NCI-H1417 (cell line): ENCODE measurements around the gene SHANK2.

Experiments
- DNase-seq, 3 experiments: peaks; one replicate each; lab custom pipeline; 2025; lab: John Stamatoyannopoulos, UW

SHANK2 gene

GRCh38 chr11:71252269-71252769, at the start of gene SHANK2:
SHANK2 (minus strand) TSS chr11:71252577; CDS start chr11:71147326, 105,251 bp downstream.
- DNase-seq: peak in 2 of 3 experiments; percentile 55 to 60

GRCh38 chr11:71301858-71302533, 49.6 kb upstream of the SHANK2 start:
- DNase-seq: no peak

- DNase-seq: no peak
These were observed 48.9 kb upstream of the SHANK2 start for GRCh38 chr11:71301046-71301857.

- no peak for DNase-seq
These were observed 47.8 kb upstream of the SHANK2 start for GRCh38 chr11:71300187-71300586.

GRCh38 chr11:71298761-71299181, 46.4 kb upstream of the SHANK2 start:
- no peak for DNase-seq

- DNase-seq: no peak
These were observed 45.7 kb upstream of the SHANK2 start for GRCh38 chr11:71298016-71298550.

GRCh38 chr11:71294846-71295600, 42.6 kb upstream of the SHANK2 start:
- DNase-seq: no peak

GRCh38 chr11:71293961-71294782, 41.8 kb upstream of the SHANK2 start:
- no peak for DNase-seq

GRCh38 chr11:71286701-71287643, 34.6 kb upstream of the SHANK2 start:
- no peak for DNase-seq

- DNase-seq: no peak
These were observed 32.7 kb upstream of the SHANK2 start for GRCh38 chr11:71285111-71285510.

- DNase-seq: peak in 1 of 3 experiments; percentile 41
These were observed 32.2 kb upstream of the SHANK2 start for GRCh38 chr11:71284525-71285092.

GRCh38 chr11:71283971-71284441, 31.6 kb upstream of the SHANK2 start:
- no peak for DNase-seq

GRCh38 chr11:71282581-71283351, 30.4 kb upstream of the SHANK2 start:
- no peak for DNase-seq

GRCh38 chr11:71281831-71282230, 29.5 kb upstream of the SHANK2 start:
- no peak for DNase-seq

GRCh38 chr11:71281204-71281603, 28.8 kb upstream of the SHANK2 start:
- DNase-seq: no peak

- no peak for DNase-seq
These were observed 27.7 kb upstream of the SHANK2 start for GRCh38 chr11:71279916-71280645.

GRCh38 chr11:71272161-71272560, 19.8 kb upstream of the SHANK2 start:
- no peak for DNase-seq
